SIG-M5 treated with dmso at 0.1 percent for 504 hours (cell line): ENCODE data around the gene ABTB2.

Experiments used
- DNase-seq: peaks from one replicate; lab custom pipeline; 2025; ENCODE audit not compliant: unreplicated experiment; lab: John Stamatoyannopoulos, UW

The ABTB2 gene

DNA sequence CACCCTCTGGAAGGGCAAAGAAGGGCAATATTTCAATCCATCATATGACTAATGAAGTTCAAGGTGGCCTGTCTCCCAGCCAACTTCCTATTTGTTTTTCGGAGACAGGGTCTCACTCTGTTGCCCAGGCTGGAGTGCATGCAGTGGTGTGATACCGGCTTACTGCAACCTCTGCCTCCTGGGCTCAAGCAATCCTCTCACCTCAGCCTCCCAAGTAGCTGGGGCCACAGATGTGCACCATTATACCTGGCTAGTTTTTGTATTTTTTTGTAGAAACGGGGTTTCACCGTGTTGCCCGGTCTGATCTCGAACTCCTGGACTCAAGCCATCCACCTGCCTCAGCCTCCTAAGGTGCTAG, 13.4 kb downstream of the ABTB2 start:
- DNase-seq = no peak

DNA sequence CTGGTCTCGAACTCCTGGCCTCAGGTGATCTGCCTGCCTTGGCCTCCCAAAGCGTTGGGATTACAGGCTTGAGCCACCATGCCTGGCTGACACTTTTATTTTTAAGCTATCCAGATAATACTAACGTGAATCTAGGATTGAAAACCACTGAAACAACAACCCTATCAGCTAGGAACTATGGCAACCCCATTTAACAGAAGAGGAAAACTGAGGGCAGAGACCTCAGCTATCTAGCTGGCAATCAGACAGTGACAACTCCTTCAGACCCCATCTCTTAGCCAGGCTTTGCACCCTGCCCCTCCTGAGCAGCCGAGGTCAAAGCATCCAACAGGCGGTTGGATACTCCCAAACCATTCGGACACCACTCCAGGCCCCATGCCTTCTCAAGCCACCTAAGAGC, 14.1 kb downstream of the ABTB2 start:
- DNase-seq = no peak

DNA sequence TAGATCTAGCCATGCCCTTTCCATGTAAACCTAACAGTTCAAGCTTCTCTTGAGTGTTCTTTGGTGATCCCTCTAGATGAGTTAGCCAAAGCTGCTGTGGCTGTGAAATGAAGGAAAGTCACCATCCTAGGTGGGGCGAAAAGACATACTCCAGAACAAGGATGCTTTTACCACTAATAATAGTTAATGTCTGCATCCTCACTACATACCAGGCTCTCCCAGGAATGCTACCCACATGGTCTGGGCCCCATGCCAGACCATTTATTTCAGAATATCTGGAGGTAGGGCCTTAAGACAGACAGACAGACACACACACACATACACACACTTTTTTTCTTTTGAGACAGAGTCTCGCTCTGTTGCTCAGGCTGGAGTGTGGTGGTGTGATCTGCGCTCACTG, 14.7 kb downstream of the ABTB2 start:
- DNase-seq = no peak

- DNase-seq = no peak
Measured at GRCh38 chr11:34341931-34342533, 15.8 kb downstream of the ABTB2 start.

DNA sequence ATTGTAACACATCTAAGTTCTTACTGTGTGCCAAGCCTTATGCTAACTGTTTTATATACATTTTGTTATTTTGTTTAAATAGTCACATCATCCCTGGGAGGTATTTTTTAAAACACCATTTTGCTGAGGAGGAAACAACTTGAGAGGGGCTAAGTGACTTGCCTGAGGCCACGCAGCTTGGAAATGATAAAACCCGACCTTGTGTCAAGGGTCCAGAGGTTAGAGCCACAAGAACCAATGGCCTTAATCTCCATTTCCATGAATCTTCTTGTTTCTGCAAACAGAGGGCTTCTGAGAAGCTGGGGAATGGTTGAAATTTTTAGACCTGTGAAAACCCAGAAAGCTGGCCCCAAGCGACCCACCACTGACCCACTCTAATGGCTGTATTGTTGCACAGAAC, 16.7 kb downstream of the ABTB2 start:
- DNase-seq = no peak

DNA sequence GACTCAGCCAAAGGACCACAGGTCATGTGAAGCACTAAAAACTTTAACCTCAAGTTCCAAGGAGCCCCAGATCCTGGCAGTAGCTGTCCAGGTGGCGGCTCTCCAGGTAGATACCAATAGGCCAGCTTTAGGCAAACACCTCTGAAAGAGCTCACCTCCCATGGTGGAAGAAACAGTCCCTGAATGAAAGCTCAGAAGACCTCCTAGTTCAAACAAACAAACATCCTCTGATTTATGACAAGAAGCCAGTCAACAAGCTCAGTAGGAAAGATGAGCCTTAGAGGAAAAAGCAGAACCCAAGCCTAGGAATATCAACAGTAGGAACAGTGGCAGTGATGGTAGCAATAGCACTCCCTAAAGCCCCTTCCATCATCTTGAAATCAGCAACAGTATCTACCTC, 17.2 kb downstream of the ABTB2 start:
- DNase-seq = no peak

DNA sequence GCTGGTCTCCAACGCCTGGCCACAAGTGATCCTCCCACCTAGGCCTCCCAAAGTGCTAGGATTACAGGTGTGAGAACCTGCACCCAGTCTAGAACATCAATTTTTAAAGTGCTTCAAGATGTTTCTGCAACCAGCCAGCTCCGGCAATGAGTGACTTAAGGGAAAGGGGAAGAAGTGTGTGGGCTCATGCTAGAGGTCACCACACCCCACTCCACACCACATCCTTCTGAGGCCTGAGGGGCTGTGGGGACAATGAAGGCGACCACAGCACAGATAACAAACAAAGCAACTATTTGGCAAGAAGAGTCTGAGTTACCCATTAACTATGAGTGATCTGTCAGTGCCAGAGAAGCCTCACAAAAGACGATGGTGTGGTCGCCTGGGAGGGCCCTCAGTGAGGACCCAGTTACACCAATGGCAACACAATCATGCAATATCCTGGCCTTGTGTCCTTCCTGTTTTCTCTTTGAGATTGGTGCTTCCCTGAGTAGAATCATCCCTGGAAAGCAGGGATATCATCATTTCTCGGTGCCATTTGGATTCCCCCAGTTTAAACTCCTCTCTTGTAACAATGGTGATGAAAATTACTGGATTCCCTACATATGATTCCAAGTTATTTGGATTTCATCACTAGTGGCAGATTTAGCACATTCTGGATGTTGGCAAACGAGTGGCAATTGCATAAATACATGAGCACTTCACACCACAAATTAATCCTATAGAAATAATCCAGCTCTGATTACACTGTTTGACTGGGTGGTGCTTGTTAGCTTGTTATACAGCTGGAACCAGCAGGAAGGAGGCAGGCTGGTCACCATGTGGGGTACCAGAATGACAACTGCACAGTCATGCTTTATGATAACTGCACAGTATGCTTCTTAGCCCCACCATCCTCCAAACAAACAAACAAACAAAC, 18.4 kb downstream of the ABTB2 start:
- peak; percentile 59 for DNase-seq

GRCh38 chr11:34337016-34337415, 20.8 kb downstream of the ABTB2 start:
- DNase-seq = no peak

DNA sequence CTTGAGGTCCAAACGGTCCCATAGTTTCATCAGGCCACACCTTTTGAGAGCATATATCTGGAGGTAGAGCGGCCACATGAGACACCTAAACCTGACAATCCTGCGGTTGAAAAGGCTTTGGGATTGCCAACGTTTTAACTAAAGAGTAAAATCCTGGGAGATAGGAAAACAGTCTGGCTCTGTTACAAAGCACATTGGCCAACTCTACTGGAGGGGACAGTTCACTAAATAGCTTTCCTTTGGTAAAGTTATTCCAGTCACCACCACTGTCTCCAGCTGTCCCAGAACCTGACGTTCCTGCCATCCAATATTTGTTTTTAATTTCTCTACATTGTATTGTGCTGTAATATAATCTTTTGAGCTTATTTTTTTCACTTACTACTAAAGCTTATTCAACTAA, 22.0 kb downstream of the ABTB2 start:
- no peak for DNase-seq

DNA sequence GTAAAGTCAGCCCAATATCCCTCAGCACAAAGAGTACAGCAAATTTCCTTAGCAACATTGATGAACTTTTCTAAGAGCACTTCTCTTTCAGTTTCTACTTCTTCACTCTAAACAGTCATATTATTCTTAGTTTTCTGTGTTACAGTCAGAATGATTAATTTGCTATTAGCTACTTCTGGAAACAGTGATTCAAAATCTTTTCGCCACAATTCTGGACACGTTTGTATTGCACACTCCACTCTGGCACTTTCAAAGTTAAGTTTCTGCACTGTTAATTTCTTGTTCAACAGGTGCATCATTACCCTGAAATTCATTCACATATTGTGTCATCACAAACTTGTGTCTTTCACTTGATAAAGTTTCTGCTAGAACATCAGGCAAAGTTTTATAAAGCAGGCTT, 22.5 kb downstream of the ABTB2 start:
- no peak for DNase-seq

DNA sequence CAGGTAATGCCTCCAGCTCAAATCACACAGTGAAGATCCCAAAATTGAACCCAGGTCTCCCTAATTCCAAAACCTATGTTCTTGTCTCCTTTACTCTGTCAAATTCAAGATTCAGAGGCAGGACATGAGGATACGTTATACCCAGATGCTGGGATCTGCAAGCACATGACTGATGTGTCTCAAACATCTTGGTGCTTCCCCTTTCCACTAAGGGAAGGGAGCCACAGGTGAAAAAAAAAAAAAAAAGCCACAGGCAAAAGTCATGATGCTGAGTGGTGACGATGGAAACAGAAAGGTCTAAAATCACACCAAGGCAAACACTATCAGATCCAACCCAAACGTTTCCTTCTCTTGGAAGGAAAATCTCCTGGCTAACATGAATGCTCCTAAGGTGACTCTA, 24.0 kb downstream of the ABTB2 start:
- no peak for DNase-seq

GRCh38 chr11:34332524-34332923, 25.3 kb downstream of the ABTB2 start:
- no peak for DNase-seq

DNA sequence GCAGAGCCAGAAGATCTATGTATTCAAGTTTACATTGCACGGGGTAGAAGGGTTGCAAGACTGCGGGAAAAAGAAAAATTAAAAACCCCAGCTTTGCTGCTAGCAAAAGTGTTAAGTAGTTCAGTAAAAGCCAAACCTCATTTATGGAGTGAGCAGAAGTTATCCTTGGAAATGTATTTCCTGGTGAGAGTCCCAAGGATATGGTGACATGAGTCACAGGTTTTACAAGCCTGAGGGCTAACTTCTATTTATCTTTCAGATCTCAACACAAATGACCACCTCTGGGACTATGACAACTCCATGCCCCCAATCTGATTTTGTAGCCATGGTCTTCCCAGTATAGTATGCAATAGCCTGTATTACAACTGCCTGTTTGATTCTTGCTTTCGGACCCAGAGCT, 26.1 kb downstream of the ABTB2 start:
- DNase-seq = no peak

GRCh38 chr11:34331329-34331728, 26.5 kb downstream of the ABTB2 start:
- no peak for DNase-seq

DNA sequence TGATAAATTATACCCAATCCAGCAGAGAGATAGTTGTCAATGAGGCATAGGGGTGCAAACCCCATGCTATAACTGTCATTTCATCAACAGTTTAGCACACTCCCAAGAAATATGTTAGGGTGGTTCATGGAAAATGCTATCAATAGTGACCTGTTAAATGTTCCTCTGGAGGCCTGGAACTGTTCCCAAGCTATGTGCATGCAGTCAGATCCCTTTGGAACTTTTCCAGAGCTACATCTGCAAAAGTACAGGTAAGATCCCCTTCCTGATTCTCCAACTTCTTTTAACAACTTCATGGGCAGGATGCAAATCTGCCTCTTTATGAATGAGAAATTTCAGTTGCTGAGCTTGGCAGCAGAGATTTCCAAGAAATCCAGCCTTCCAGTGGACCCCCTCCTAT, 27.2 kb downstream of the ABTB2 start:
- DNase-seq = no peak

GRCh38 chr11:34329876-34330275, 27.9 kb downstream of the ABTB2 start:
- no peak for DNase-seq

GRCh38 chr11:34328632-34328910, 29.2 kb downstream of the ABTB2 start:
- DNase-seq = no peak

DNA sequence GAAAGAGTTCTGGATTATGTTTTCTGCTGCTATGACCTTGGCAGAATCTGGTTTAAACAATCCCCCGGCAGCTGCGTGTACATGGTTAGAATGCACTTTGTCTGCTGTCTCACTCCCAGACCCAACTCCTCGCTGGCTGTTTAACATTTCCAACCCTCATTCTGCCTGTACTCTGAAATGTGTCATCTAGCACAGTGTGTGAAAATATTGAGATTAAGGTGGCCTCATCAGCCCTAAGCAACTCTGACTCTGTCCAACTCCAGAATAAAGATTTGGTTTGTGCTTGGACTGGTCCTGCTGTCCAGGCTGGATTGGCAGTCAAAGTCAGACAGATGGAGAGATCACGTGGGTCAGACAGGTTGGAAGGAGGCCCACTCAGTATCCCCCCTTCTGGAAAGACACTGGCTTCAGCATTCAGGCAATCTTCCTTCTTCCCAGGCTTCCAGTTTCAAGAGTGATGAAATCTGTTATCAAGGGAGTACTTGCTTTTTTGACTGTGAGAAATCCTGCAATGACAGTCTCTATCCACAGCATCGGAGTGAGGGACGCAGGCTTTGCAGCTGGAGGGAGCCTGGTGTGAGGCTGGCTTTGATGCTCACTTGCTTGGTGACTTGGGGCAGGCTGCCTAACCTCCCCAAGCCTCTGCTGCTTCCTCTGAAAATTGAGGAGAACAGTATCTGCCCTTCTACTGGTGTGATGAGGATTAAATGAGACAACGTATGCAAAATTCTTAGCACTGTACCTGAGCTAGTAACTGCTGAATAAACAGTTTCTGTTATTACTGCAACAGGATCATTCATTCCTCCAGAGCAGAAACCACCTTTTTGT, 29.8 kb downstream of the ABTB2 start:
- DNase-seq = no peak

GRCh38 chr11:34324466-34324865, 33.3 kb downstream of the ABTB2 start:
- DNase-seq = no peak

DNA sequence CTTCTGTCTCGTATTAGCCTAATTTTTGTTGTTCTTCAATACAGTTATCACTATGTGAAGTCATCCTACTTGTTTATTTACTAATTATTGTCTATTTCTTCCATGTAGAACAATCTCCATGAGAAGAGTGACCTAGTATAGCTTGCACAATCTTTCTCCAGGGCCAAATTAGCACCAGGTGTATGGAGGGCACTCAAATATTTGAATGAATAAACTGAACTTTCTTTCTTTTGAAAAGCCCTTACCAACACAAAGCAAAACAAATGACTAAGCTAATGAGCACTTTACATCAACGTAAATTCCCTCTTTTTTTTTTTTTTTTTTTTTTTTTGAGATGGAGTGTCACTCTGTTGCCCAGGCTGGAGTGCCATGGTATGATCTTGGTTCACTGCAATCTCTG, 34.2 kb downstream of the ABTB2 start:
- no peak for DNase-seq

DNA sequence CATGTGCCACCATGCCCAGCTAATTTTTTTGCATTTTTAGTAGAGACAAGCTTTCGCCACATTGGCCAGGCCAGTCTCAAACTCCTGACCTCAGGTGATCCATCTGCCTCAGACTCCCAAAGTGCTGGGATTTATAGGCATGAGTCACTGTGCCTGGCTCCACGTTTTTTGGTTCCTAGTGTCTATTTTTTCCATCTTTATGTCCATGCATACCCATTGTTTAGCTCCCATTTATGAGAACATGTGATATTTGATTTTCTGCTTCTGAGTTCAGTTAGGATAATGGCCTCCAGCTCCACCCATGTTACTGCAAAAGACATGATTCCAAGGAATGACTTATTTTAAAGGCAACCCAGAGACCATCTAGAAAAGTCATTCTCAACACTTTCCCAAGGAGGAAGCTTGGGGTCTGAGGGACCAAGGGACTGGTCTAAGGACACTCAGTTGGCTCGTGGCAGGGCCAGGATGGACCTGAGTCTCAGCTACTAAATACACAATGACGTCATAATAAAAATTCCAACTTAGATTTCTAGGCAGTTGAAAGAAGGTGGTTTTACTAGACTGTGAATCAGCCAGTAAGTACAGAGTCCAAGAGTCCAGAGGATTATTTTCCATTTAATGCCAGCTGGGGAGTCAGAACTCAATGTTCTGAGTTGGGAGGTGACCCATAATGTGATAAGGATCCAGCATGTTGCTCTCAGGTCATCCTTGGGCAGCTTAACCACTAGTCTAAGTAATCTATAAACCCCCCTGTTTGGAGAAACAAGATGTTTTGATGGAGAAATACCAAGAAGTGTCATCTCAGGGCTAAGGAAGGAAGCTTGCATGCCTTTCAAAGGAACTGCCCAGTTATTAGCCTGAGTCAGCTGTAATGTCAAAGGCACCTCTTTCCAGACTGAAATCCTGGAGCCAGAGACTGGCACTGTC, 39.4 kb downstream of the ABTB2 start:
- DNase-seq = no peak
